ENCODE results near the gene ALG11. TPM values are rescaled to one million over a fixed set of nuclear protein-coding genes. Genes with fewer than 3 reads are reported as not detected.

The ALG11 gene
- total RNA-seq, 1 donor from 2014 or later = 46.4 TPM

GRCh38 chr13:52006523-52007245 is 5.5 kb upstream of the ALG11 start:
- no peak overlapping the region for H3K27ac Mint-ChIP-seq (ENCODE audit: unreplicated experiment)
- peak overlapping the region; percentile 4 for H3K4me3 Mint-ChIP-seq (ENCODE audit: unreplicated experiment)
- no peak for DNase-seq
- no peak for TF ChIP-seq CTCF (IDR thresholded peaks at IDR 0.05; ENCODE audit: partially characterized antibody, unreplicated experiment)
- H3K36me3 Mint-ChIP-seq (ENCODE audit: unreplicated experiment) = no peaks in the 10 kb centered on the region
- H3K27me3 Mint-ChIP-seq (ENCODE audit: unreplicated experiment) = peaks cover 8% of the 10 kb centered on the region
- peaks cover 7% of the 10 kb centered on the region for H3K4me1 Mint-ChIP-seq (ENCODE audit: low read depth, unreplicated experiment)
- H3K9me3 Mint-ChIP-seq (ENCODE audit: unreplicated experiment) = peaks cover 6% of the 10 kb centered on the region

DNA sequence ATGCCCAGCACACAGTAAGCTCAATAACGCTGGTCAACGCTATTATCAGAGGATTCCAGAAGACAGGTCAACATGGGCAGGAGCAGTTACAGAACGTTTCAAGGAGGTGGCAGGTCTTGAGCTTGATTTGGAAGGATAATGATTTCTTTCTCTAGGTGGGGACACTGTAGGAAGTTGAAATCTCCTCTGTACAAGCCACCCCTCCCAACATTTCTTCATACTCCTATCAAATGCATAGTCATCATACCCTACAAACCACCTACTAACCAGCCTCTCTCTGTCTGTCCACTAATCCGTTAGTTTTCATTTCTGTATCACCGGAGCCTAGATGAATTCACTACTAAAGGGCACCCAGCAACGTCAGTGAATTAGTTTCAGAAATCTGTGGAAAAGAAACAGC is 2.3 kb upstream of the ALG11 start:
- Mint-ChIP-seq H3K9me3 (ENCODE audit: unreplicated experiment) (peaks cover 13% of the 10 kb centered on the region), H3K27ac (ENCODE audit: unreplicated experiment) (no peak overlapping the region), H3K4me3 (ENCODE audit: unreplicated experiment) (peak overlapping the region; percentile 20), H3K36me3 (ENCODE audit: unreplicated experiment) (no peaks in the 10 kb centered on the region), H3K4me1 (ENCODE audit: low read depth, unreplicated experiment) (peaks cover 6% of the 10 kb centered on the region), H3K27me3 (ENCODE audit: unreplicated experiment) (peaks cover 11% of the 10 kb centered on the region)
- no peak for DNase-seq
- TF ChIP-seq CTCF (IDR thresholded peaks at IDR 0.05; ENCODE audit: partially characterized antibody, unreplicated experiment) = no peak

DNA sequence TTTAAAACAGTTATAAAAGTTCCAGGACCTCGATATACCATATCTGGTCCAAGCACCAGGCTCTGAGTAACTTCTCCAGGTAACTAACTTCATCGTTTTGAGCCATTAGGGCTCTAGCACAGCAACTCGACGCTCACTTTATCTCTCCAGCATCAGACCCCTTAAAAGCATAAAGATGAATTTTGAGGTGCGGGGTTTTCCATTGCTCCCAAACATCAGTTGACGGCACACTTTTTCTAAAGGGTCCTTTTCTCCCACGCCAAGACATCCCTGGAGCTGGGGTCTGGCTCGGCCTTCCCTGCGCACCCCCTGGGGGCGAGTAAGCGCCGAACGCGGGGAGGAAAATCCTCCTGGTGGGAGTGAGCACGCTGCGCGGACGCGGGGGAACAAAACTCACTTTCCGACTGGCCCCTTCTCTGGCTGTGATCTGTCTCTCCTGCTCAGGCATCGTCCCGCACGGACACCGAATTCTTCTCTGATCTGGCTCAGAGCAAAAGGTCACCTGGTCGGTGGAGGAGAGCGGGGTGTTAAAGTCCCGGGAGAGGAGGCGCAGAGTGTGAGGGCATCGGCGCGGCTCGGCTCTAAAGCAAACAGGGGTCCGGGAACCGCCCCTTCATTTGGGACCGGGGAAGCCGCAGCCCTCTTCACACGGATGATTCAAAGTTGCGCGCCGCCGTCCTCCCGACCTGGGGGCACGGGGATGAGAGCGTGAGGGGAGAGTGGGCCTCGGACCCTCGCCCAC is 1.1 kb upstream of the ALG11 start, which contains the start of gene ATP7B:
Gene ATP7B, minus strand, starts transcription at position 561 of the 742 bp plus-strand sequence. Its CDS starts 113 bp downstream, at position 448.
- H3K36me3 Mint-ChIP-seq (ENCODE audit: unreplicated experiment) = peaks cover 5% of the 10 kb centered on the region
- peak; percentile 55 for DNase-seq

DNA sequence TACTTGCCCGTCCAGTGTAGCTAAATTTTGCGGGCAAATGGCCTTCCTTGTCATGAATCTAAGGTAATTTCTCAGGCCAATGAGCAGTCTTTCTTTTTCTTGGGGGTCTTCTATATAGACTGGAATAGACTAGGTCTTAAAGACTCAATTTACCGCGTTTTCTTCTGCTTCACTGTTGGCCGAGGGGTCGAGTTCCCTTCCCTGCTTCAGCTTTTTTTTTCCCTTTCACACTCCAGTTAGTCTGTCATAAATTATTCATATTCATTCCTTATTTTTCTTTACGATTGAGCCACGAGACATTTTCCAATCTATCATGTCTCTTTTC is 276 bp downstream of the ALG11 start:
- no peak for DNase-seq
- peaks cover 6% of the 10 kb centered on the region for H3K9me3 Mint-ChIP-seq (ENCODE audit: unreplicated experiment)
- no peak for TF ChIP-seq CTCF (IDR thresholded peaks at IDR 0.05; ENCODE audit: partially characterized antibody, unreplicated experiment)
- peaks cover 8% of the 10 kb centered on the region for H3K36me3 Mint-ChIP-seq (ENCODE audit: unreplicated experiment)
- peak overlapping the region; percentile 100 for H3K4me3 Mint-ChIP-seq (ENCODE audit: unreplicated experiment)
- H3K4me1 Mint-ChIP-seq (ENCODE audit: low read depth, unreplicated experiment) = peaks cover 6% of the 10 kb centered on the region
- peaks cover 10% of the 10 kb centered on the region for H3K27me3 Mint-ChIP-seq (ENCODE audit: unreplicated experiment)
- H3K27ac Mint-ChIP-seq (ENCODE audit: unreplicated experiment) = peak overlapping the region; percentile 95

More for the DNA sequence above, 1.1 kb upstream of the ALG11 start, which contains the start of gene ATP7B:
- Mint-ChIP-seq H3K4me3 (ENCODE audit: unreplicated experiment) (peak within 1 kb of the TSS; percentile 100), H3K27me3 (ENCODE audit: unreplicated experiment) (peaks cover 11% of the 10 kb centered on the region), H3K4me1 (ENCODE audit: low read depth, unreplicated experiment) (peaks cover 6% of the 10 kb centered on the region), H3K27ac (ENCODE audit: unreplicated experiment) (peak within 1 kb of the TSS; percentile 95), H3K9me3 (ENCODE audit: unreplicated experiment) (peaks cover 6% of the 10 kb centered on the region)
- no peak for TF ChIP-seq CTCF (IDR thresholded peaks at IDR 0.05; ENCODE audit: partially characterized antibody, unreplicated experiment)

- Mint-ChIP-seq H3K36me3 (ENCODE audit: unreplicated experiment) (peaks cover 10% of the 10 kb centered on the region), H3K27me3 (ENCODE audit: unreplicated experiment) (peaks cover 5% of the 10 kb centered on the region)
- TF ChIP-seq CTCF (IDR thresholded peaks at IDR 0.05; ENCODE audit: partially characterized antibody, unreplicated experiment) = no peak
These were observed 4.1 kb downstream of the ALG11 start for GRCh38 chr13:52016296-52016695.

More at GRCh38 chr13:52016296-52016695, 4.1 kb downstream of the ALG11 start:
- no peak overlapping the region for H3K4me3 Mint-ChIP-seq (ENCODE audit: unreplicated experiment)
- peaks cover 6% of the 10 kb centered on the region for H3K9me3 Mint-ChIP-seq (ENCODE audit: unreplicated experiment)
- H3K27ac Mint-ChIP-seq (ENCODE audit: unreplicated experiment) = no peak overlapping the region
- peaks cover 3% of the 10 kb centered on the region for H3K4me1 Mint-ChIP-seq (ENCODE audit: low read depth, unreplicated experiment)
- DNase-seq = no peak

Data from glutamatergic neuron (in vitro differentiated cells).